GM12878 (cell line): ENCODE measurements around the gene C10orf90. TPM values are rescaled to one million over a fixed set of nuclear protein-coding genes. Genes with fewer than 3 reads are reported as not detected.

Source experiments
- ATAC-seq: fragments of 200-7000 bp; cut with Tn5 transposase; 3 replicates; pipeline ENCODE4 v1.9.1; 2020; ENCODE audit warnings: mild to moderate bottlenecking, moderate library complexity
- BruUV-seq: library from RNA; stranded (reverse); fragments of 400-500 nt; replicated peaks from 2 replicates; lab custom pipeline; 2021; lab: Mats Ljungman, UMichigan
- CTCF ChIA-PET: fragments of 300-600 bp; sonication (Branson Sonifier 250); formaldehyde crosslinking; extraction: SDS; loops from one replicate; lab custom pipeline; 2021; ENCODE audit warnings: inconsistent platforms; lab: Yijun Ruan, JAX
- POLR2A ChIA-PET: fragments of 350-600 bp; formaldehyde crosslinking; extraction: SDS; loops from one replicate; lab custom pipeline; 2021; ENCODE audit warnings: inconsistent platforms; lab: Charles Lee
- RAD21 ChIA-PET: fragments of 300-600 bp; sonication (Branson Sonifier 250); formaldehyde crosslinking; loops from one replicate; lab custom pipeline; 2023; ENCODE audit warnings: antibody characterized with exemption; ENCODE audit not compliant: unreplicated experiment; lab: Charles Lee
- SMC1A ChIA-PET: fragments of 300-600 bp; sonication (Branson Sonifier 250); formaldehyde crosslinking; loops from one replicate; lab custom pipeline; 2023; ENCODE audit not compliant: unreplicated experiment, uncharacterized antibody; lab: Charles Lee
- DNase-seq: peaks from one replicate; pipeline ENCODE4 v3.0.0-alpha.2; 2011; ENCODE audit warnings: low read depth, low spot score
- FAIRE-seq: peaks from 3 replicates; lab custom pipeline; 2011; peaks lifted over from hg19 to GRCh38; lab: Jason Lieb, UNC
- H2AFZ ChIP-seq: 2 replicates; pipeline ENCODE4 v1.6.0; 2011; ENCODE audit warnings: low read depth, low read length, control low read depth; ENCODE audit not compliant: control insufficient read depth
- H3K27ac ChIP-seq: 2 replicates; pipeline ENCODE4 v1.5.1; 2011; ENCODE audit warnings: control low read depth; ENCODE audit not compliant: control insufficient read depth, insufficient read depth
- H3K27me3 ChIP-seq, 2 experiments: replicated peaks in 1 of 2; 2 replicates each; pipeline versions ENCODE4 v1.6.0 to v1.6.1; 2011; ENCODE audit warnings: low read length in 1 of 2; ENCODE audit not compliant: control insufficient read depth in 2 of 2, insufficient read depth in 2 of 2
- H3K36me3 ChIP-seq, 2 experiments: 2 replicates each; pipeline ENCODE4 v1.5.1; 2011; ENCODE audit warnings: low read length in 1 of 2; ENCODE audit not compliant: control insufficient read depth in 2 of 2, insufficient read depth in 2 of 2
- H3K4me1 ChIP-seq: 2 replicates; pipeline ENCODE4 v1.6.1; 2011; ENCODE audit warnings: mild to moderate bottlenecking, low read length, moderate library complexity, mixed read lengths; ENCODE audit not compliant: control insufficient read depth, insufficient read depth
- H3K4me2 ChIP-seq: 2 replicates; pipeline ENCODE4 v1.6.0; 2011; ENCODE audit warnings: control low read depth; ENCODE audit not compliant: control insufficient read depth, insufficient read depth
- H3K4me3 ChIP-seq: fragments of 200-600 bp; sonication (generic); 2 replicates; pipeline ENCODE4 v1.5.1; 2016
- H3K79me2 ChIP-seq: 2 replicates; pipeline ENCODE4 v1.6.0; 2011; ENCODE audit warnings: low read length; ENCODE audit not compliant: control insufficient read depth, insufficient read depth
- H3K9ac ChIP-seq: 2 replicates; pipeline ENCODE4 v1.8.0; 2011; ENCODE audit warnings: low read length, control low read depth, mixed read lengths; ENCODE audit not compliant: control insufficient read depth, insufficient read depth
- H3K9me3 ChIP-seq: replicated peaks from 3 replicates; pipeline ENCODE4 v1.5.1; 2011; ENCODE audit warnings: mild to moderate bottlenecking, low read length; ENCODE audit not compliant: control insufficient read depth, insufficient read depth
- H4K20me1 ChIP-seq: 2 replicates; pipeline ENCODE4 v1.6.0; 2011; ENCODE audit not compliant: control insufficient read depth, insufficient read depth
- BACH1 ChIP-seq: fragments of 450-650 bp; IDR thresholded peaks from 2 replicates; pipeline ENCODE4 v1.6.1; 2017; ENCODE audit warnings: mild to moderate bottlenecking, borderline replicate concordance
- E4F1 ChIP-seq: fragments of 450-650 bp; IDR thresholded peaks from 2 replicates; pipeline ENCODE4 v1.6.1; 2018; ENCODE audit warnings: borderline replicate concordance, mild to moderate bottlenecking; ENCODE audit not compliant: partially characterized antibody
- EZH2 ChIP-seq: IDR thresholded peaks from 2 replicates; pipeline ENCODE4 v1.6.1; 2012; ENCODE audit warnings: low read depth, mild to moderate bottlenecking, control low read depth, inconsistent platforms, low read length, borderline replicate concordance; ENCODE audit not compliant: control insufficient read depth
- GATAD2B ChIP-seq: fragments of 450-650 bp; conservative IDR thresholded peaks from 2 replicates; pipeline ENCODE4 v1.6.1; 2017; ENCODE audit warnings: low read depth, mild to moderate bottlenecking, moderate library complexity
- IRF3 ChIP-seq: fragments of 450-650 bp; IDR thresholded peaks from 2 replicates; pipeline ENCODE4 v1.6.1; 2014; ENCODE audit warnings: mild to moderate bottlenecking
- IRF4 ChIP-seq: IDR thresholded peaks from 2 replicates; pipeline ENCODE4 v1.6.1; 2011; ENCODE audit warnings: low read depth, low read length
- POLR2A ChIP-seq: IDR thresholded peaks from 2 replicates; pipeline ENCODE4 v1.6.1; 2011; ENCODE audit warnings: low read depth, mild to moderate bottlenecking, low read length
- POLR2AphosphoS5 ChIP-seq: IDR thresholded peaks from 2 replicates; pipeline ENCODE4 v1.6.1; 2011; ENCODE audit warnings: mild to moderate bottlenecking, low read length, inconsistent platforms
- RFX5 ChIP-seq: IDR thresholded peaks from 2 replicates; pipeline ENCODE4 v1.6.1; 2011; ENCODE audit warnings: low read depth, low read length, improper control_type of control experiment
- SREBF1 ChIP-seq: IDR thresholded peaks from 2 replicates; pipeline ENCODE4 v1.6.1; 2012; ENCODE audit warnings: mild to moderate bottlenecking, low read length
- ZZZ3 ChIP-seq: IDR thresholded peaks from 2 replicates; pipeline ENCODE4 v1.6.1; 2011; ENCODE audit warnings: low read depth; ENCODE audit not compliant: control insufficient read depth, insufficient read length
- WGBS: methylation state at CpG from one replicate; pipeline ENCODE4 v1.1.6; 2016; ENCODE audit warnings: low lambda C conversion rate; ENCODE audit not compliant: insufficient replicate concordance, insufficient coverage; ENCODE audit errors: missing lambda C conversion rate; 5-methylcytosine and 5-hydroxymethylcytosine counted together
- in situ Hi-C: fragments of 300-500 bp; cut with MboI; formaldehyde crosslinking; loops from 9 replicates; pipeline ENCODE4 v1.14.3; 2018; ENCODE audit warnings: mixed read lengths
- intact Hi-C: fragments of 100-400 bp; cut with micrococcal nuclease; formaldehyde crosslinking; loops from one replicate; pipeline ENCODE4 v1.14.2; 2022; ENCODE audit not compliant: unreplicated experiment
- polyA plus RNA-seq, 11 experiments: library from polyadenylated mRNA; depleted of rRNA in 4 of 11; unstranded in 6 of 11; stranded (reverse) in 5 of 11; fragments of >200 nt; fragmentation: Nextera tagmentation in 4 of 11; fragmentation: Illumina TruSeq in 1 of 11; extraction: Ambion mirVana in 4 of 11; extraction: Trizol in 1 of 11; gene quantifications; 1 replicate in 1 of 11; 2 replicates in 10 of 11; pipeline versions ENCODE4 v1.2.1 to v1.2.3, GENCODE V29; 2011 to 2016; ENCODE audit warnings: inconsistent platforms in 2 of 11, missing spikeins in 2 of 11, low read depth in 1 of 11
- total RNA-seq, 4 experiments: library from RNA; depleted of rRNA in 3 of 4; stranded (reverse); fragments of >200 nt in 3 of 4; fragmentation: Illumina TruSeq in 1 of 4; extraction: Trizol in 1 of 4; gene quantifications; 2 replicates each; pipeline versions ENCODE4 v1.2.1 to v1.2.3, GENCODE V29; 2013 to 2021
- TF ChIP-seq, protein P1 (sequence below): fragments of 450-650 bp; IDR thresholded peaks from 2 replicates; pipeline ENCODE4 v1.6.1; 2017; ENCODE audit warnings: mild to moderate bottlenecking
- TF ChIP-seq, protein P2 (sequence below): IDR thresholded peaks from 2 replicates; pipeline ENCODE4 v1.6.1; 2012; ENCODE audit warnings: low read depth, low read length, improper control_type of control experiment
- TF ChIP-seq, protein P3 (sequence below): fragments of 450-650 bp; IDR thresholded peaks from 2 replicates; pipeline ENCODE4 v1.6.1; 2017; ENCODE audit warnings: mild to moderate bottlenecking, moderate library complexity

The C10orf90 gene
- total and polyA plus RNA-seq, 10 of the 15 experiments (the other 5 are each of a cell fraction or from before 2014, with no cell fraction given) = 0.04 TPM; not detected in 9

GRCh38 chr10:126461289-126461940, 209.1 kb downstream of the C10orf90 start:
- no peaks in the 10 kb centered on the region for H3K27me3 ChIP-seq
- no peaks in the 10 kb centered on the region for H3K79me2 ChIP-seq
- H3K9ac ChIP-seq = no peak overlapping the region
- no peak overlapping the region for H3K4me3 ChIP-seq
- no peaks in the 10 kb centered on the region for H3K9me3 ChIP-seq
- H3K27ac ChIP-seq = no peak overlapping the region
- no peak overlapping the region for H2AFZ ChIP-seq
- H4K20me1 ChIP-seq = no peaks in the 10 kb centered on the region
- DNase-seq = no peak
- no peaks in the 10 kb centered on the region for H3K36me3 ChIP-seq
- H3K4me1 ChIP-seq = no peaks in the 10 kb centered on the region
- RAD21 ChIA-PET = no interaction called here
- SMC1A ChIA-PET = no interaction called here
- in situ Hi-C loops (no loop called here), intact Hi-C loops (no loop called here)
- POLR2A ChIA-PET = no interaction called here
- 15% methylated on average over 14 of the region's 14 CpGs for WGBS
- no peak for FAIRE-seq
- H3K4me2 ChIP-seq = no peak overlapping the region
- ATAC-seq = no peak
- no TSS peak for BruUV-seq
- CTCF ChIA-PET = no interaction called here
- TF ChIP-seq POLR2A (no peak), GATAD2B (no peak), RFX5 (no peak), EZH2 (no peak), E4F1 (no peak), POLR2AphosphoS5 (no peak), SREBF1 (no peak), BACH1 (no peak), IRF3 (no peak), IRF4 (no peak), ZZZ3 (no peak)
- TF ChIP-seq, protein P1, sequence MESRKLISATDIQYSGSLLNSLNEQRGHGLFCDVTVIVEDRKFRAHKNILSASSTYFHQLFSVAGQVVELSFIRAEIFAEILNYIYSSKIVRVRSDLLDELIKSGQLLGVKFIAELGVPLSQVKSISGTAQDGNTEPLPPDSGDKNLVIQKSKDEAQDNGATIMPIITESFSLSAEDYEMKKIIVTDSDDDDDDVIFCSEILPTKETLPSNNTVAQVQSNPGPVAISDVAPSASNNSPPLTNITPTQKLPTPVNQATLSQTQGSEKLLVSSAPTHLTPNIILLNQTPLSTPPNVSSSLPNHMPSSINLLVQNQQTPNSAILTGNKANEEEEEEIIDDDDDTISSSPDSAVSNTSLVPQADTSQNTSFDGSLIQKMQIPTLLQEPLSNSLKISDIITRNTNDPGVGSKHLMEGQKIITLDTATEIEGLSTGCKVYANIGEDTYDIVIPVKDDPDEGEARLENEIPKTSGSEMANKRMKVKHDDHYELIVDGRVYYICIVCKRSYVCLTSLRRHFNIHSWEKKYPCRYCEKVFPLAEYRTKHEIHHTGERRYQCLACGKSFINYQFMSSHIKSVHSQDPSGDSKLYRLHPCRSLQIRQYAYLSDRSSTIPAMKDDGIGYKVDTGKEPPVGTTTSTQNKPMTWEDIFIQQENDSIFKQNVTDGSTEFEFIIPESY = no peak
- TF ChIP-seq, protein P2, sequence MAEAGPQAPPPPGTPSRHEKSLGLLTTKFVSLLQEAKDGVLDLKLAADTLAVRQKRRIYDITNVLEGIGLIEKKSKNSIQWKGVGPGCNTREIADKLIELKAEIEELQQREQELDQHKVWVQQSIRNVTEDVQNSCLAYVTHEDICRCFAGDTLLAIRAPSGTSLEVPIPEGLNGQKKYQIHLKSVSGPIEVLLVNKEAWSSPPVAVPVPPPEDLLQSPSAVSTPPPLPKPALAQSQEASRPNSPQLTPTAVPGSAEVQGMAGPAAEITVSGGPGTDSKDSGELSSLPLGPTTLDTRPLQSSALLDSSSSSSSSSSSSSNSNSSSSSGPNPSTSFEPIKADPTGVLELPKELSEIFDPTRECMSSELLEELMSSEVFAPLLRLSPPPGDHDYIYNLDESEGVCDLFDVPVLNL = no peak
- TF ChIP-seq, protein P3, sequence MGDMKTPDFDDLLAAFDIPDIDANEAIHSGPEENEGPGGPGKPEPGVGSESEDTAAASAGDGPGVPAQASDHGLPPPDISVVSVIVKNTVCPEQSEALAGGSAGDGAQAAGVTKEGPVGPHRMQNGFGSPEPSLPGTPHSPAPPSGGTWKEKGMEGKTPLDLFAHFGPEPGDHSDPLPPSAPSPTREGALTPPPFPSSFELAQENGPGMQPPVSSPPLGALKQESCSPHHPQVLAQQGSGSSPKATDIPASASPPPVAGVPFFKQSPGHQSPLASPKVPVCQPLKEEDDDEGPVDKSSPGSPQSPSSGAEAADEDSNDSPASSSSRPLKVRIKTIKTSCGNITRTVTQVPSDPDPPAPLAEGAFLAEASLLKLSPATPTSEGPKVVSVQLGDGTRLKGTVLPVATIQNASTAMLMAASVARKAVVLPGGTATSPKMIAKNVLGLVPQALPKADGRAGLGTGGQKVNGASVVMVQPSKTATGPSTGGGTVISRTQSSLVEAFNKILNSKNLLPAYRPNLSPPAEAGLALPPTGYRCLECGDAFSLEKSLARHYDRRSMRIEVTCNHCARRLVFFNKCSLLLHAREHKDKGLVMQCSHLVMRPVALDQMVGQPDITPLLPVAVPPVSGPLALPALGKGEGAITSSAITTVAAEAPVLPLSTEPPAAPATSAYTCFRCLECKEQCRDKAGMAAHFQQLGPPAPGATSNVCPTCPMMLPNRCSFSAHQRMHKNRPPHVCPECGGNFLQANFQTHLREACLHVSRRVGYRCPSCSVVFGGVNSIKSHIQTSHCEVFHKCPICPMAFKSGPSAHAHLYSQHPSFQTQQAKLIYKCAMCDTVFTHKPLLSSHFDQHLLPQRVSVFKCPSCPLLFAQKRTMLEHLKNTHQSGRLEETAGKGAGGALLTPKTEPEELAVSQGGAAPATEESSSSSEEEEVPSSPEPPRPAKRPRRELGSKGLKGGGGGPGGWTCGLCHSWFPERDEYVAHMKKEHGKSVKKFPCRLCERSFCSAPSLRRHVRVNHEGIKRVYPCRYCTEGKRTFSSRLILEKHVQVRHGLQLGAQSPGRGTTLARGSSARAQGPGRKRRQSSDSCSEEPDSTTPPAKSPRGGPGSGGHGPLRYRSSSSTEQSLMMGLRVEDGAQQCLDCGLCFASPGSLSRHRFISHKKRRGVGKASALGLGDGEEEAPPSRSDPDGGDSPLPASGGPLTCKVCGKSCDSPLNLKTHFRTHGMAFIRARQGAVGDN = no peak
